Measurements from ENCODE around the gene NTM. TPM values are rescaled to one million over a fixed set of nuclear protein-coding genes. Genes with fewer than 3 reads are reported as not detected.

NTM gene
- total RNA-seq, 1 experiment from 2014 or later = not detected

DNA sequence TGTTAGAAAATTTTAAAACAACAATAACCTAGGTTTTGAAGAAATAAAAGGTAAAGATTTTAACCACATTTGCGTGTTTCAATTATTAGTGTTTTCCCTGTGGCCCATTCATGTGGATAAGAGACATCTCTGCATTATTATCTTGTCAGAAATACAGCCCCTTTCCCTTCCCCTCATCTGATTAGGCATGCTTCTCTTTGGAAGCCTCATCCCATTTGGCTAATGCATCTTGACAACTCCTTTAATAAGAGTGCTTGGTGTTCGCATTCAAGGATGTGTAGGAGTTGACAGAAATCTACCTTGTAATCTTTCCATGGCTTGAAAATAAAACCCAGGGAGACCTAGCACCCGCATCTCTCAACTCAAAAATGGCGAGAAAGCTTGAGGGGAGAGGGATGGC lies 635.5 kb downstream of the NTM start:
- Histone ChIP-seq H3K36me3 (ENCODE audit: control insufficient read depth in 1 of 2, insufficient read depth in 2 of 2, low read length in 2 of 2) (no peaks in the 10 kb centered on the region), H3K27me3 (ENCODE audit: insufficient read depth, low read length) (no peaks in the 10 kb centered on the region), H3K27ac (ENCODE audit: low read depth, low read length) (no peak overlapping the region), H3K9me3 (ENCODE audit: control insufficient read depth in 1 of 2, insufficient read depth in 1 of 2, low read depth in 1 of 2, low read length in 2 of 2) (peaks cover 14 to 23% of the 10 kb centered on the region in 2 experiments; a peak in 2 of 4 replicates), H3K4me2 (ENCODE audit: low read length) (no peak overlapping the region), H3K9ac (ENCODE audit: low read length) (no peak overlapping the region), H3K4me3 (replicated peaks in 1 of 2; ENCODE audit: low read depth in 1 of 2, low read length in 2 of 2) (no peak overlapping the region), H4K20me1 (ENCODE audit: insufficient read depth) (no peaks in the 10 kb centered on the region), H3K79me2 (ENCODE audit: insufficient read depth, low read length) (no peaks in the 10 kb centered on the region), H3K4me1 (ENCODE audit: control insufficient read depth in 1 of 2, insufficient read depth in 2 of 2, low read length in 2 of 2) (no peaks in the 10 kb centered on the region), H3K9me2 (ENCODE audit: insufficient read depth) (no peaks in the 10 kb centered on the region), H2AFZ (ENCODE audit: low read depth, low read length, poor library complexity, severe bottlenecking) (no peak overlapping the region)
- RAD21 ChIA-PET (ENCODE audit: low non-redundant PET in 1 of 2, low total read pairs in 2 of 2, uncharacterized antibody in 2 of 2, unreplicated experiment in 2 of 2) = no interaction called here
- no TSS peak for BruUV-seq (replicated peaks)
- POLR2A ChIA-PET = no interaction called here
- ATAC-seq = no peak
- TF ChIP-seq, protein P1, sequence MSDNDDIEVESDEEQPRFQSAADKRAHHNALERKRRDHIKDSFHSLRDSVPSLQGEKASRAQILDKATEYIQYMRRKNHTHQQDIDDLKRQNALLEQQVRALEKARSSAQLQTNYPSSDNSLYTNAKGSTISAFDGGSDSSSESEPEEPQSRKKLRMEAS (IDR thresholded peaks at IDR 0.05) = no peak
- TF ChIP-seq ZNF274 (IDR thresholded peaks at IDR 0.05; ENCODE audit: low read depth, low read length) (no peak), YY1 (IDR thresholded peaks at IDR 0.05; ENCODE audit: extremely low read depth, insufficient replicate concordance, low read depth, low read length) (no peak), RAD21 (IDR thresholded peaks at IDR 0.05; ENCODE audit: low read depth) (no peak), SP1 (IDR thresholded peaks at IDR 0.05; ENCODE audit: low read depth) (no peak), REST (IDR thresholded peaks at IDR 0.05; ENCODE audit: low read depth) (no peak), SIN3A (IDR thresholded peaks at IDR 0.05; ENCODE audit: low read depth) (no peak), CBX3 (IDR thresholded peaks at IDR 0.05; ENCODE audit: low read depth) (no peak), ELF1 (IDR thresholded peaks at IDR 0.05; ENCODE audit: borderline replicate concordance, low read depth) (no peak), EZH2phosphoT487 (IDR thresholded peaks at IDR 0.05; ENCODE audit: borderline replicate concordance) (no peak), SRF (IDR thresholded peaks at IDR 0.05; ENCODE audit: low read depth) (no peak)
- TF ChIP-seq, protein P2, sequence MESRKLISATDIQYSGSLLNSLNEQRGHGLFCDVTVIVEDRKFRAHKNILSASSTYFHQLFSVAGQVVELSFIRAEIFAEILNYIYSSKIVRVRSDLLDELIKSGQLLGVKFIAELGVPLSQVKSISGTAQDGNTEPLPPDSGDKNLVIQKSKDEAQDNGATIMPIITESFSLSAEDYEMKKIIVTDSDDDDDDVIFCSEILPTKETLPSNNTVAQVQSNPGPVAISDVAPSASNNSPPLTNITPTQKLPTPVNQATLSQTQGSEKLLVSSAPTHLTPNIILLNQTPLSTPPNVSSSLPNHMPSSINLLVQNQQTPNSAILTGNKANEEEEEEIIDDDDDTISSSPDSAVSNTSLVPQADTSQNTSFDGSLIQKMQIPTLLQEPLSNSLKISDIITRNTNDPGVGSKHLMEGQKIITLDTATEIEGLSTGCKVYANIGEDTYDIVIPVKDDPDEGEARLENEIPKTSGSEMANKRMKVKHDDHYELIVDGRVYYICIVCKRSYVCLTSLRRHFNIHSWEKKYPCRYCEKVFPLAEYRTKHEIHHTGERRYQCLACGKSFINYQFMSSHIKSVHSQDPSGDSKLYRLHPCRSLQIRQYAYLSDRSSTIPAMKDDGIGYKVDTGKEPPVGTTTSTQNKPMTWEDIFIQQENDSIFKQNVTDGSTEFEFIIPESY (IDR thresholded peaks at IDR 0.05; ENCODE audit: extremely low read depth, insufficient replicate concordance, low read length) = no peak
- no peak for DNase-seq (ENCODE audit: low read depth, low spot score)
- CTCF ChIA-PET = no interaction called here
- intact Hi-C loops (cut with micrococcal nuclease) = no loop called here

All from HCT116 (cell line).